GM18870 (cell line): Measurements from ENCODE around the gene TEPSIN.

Experiments
- ATAC-seq: cut with Tn5 transposase; IDR thresholded peaks from one replicate; pipeline ENCODE4 v1.9.1; 2021; ENCODE audit warnings: moderate library complexity; ENCODE audit not compliant: unreplicated experiment

The TEPSIN gene

DNA sequence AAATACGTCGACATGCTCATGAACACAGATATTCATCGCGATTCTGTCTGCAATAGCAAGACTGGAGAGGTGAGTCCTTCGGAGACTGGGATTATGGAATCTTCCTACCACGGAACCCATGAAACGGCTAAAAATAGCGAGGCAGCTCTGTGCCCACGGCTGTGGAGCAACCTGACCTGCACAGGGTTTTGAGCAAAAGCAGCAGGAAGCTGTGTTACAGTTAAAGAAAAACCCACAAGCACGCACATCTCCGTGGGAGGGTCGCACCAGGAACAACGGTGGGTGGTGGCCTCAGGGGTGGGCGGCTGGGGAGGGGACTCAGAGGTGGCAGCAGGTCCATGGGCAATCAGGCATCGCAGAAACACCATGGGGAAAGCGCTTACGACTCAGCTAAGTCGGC, 31.4 kb upstream of the TEPSIN start:
- no peak for ATAC-seq

DNA sequence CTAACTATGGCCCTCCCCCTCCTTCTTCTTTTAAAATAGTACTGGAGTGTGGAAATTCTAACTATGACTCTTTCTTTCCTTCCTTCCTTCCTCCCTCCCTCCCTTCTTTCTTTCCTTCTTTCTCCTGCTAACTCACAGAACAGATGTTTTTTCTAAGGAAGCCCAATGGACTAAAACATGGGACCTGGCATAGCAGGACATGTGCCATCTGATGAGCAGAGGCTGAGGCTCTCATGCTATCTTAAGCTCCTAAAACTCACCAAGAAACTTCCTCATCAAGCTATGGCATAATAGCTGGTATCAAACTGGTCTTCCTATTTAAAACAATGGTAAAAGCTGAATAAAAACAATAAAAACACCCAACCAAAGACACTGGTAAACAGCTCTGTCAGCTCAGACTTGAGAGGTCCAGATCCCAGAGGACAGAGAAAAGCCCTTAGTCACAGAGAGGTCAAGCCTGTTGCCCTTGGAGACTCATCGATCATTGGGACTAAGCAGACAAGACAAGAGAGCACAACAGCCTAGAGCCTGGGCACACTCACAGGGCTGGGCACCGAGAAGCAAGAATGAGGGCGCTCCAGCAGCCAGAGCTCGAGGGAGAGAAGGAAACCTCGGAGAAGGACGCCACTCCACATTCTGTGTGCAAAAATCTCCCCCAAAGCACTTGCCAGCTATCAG, 28.7 kb upstream of the TEPSIN start:
- no peak for ATAC-seq

DNA sequence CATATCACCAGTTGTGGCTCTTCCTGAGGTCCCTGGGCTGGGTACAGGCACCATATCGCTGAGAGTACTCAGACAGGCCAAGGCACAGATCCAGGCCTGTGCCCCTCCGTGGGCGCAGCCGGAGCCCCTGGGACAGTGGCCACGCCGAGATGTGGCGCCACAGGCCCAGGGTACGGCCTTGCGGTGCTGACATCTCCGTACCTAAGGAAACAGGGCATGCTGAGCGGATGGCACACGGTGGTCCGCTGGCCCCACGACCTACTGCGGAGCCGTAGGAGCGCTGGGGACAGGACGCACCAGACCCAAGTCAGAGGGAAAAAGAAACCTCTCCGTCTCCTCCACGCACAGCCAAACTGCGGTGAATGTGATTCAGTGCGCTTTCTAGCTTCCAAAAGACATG, 26.7 kb upstream of the TEPSIN start:
- ATAC-seq: no peak

DNA sequence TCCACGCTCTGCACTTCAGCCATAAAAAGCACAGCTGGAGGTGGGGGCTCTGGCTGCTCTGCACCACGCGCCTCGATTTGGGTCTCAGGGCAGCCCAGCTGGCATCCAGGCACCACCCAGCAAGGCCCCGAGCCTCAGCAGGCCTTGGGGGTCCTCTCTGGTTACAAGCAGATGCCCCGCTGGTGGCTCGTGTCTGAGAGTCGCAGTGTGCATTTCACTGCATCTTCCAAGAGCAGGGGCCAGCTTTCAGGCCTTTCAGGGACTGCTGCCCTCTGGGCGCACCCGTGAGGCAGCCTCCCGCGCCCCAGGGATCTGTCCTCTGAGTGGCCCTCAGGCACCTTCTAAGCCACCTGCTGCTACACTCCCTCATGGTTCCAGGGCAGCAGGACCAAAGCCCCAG, 25.8 kb upstream of the TEPSIN start:
- ATAC-seq: no peak

DNA sequence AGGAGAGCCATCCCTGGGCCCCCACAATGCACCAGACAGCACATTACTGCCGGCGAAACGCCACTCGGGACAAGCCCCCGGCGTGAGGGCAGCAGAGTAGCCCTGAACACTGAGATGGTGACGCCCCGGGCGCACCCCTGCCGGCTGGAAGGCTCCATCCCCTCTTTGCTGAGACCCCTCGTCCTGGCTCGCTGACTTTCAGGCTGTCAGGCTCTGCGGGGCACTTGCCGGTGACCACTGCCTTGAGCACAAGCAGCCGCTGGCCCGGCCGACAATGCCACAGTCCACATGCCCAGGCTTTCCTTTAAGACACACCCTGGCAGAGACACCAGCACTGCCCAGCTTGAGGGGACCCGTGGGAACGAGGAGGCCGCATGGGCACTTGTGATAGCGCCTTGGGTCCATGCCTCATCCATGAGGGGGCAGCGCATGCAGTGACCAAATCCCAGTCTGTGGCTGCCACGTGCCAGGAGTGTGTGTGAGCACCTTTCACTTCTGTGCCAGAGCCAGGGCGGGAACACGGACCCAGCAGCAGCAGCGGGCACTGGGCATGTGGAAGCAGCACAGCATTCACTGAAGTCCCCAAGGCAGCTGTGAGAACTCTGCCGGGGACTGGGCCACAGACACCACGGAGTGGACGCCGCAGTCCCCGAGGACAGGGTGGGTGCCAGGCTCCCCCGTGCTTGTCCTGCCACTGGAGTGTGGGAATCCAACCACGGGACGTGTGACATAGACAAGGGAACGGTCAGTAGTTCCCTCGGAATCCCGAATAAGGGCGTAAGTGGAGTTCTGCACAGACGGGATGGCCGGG, 24.7 kb upstream of the TEPSIN start:
- no peak for ATAC-seq

DNA sequence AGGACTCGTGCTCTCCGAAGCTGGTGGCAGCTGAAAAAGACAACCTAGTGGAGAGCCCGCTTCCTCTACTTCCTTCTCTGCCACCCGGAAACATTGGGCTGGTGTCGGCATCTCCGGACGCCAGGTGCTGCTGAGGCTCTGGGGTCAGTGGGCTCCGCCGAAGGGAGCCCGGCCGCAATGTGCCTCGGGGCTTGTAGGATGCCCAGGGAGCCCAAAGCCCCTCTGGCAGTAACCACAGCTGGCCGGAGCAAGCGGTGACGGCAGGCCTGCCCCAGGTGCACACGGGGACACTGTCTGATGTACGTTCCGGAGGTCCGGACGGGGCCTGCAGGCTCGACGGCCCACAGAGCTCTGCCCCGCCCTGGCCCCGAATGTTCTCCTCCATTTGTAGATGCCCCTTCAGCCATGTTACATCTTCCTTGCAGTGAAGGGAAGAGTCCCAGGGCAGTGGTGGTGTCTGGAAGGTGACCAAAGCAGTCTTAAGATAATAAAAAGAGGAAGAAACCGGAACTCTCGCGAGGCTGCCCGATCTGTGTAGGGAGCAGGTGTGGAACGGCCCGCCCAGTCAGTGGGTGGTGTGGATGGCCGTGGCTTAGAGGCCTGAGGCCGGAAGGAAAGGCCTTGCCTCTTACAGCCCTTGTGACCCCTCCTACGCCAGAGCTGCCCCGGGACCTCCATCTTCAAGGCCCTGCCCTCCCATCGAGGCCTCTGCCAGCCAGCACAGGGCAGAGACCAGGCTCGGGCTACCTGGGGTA, 22.9 kb upstream of the TEPSIN start:
- no peak for ATAC-seq

DNA sequence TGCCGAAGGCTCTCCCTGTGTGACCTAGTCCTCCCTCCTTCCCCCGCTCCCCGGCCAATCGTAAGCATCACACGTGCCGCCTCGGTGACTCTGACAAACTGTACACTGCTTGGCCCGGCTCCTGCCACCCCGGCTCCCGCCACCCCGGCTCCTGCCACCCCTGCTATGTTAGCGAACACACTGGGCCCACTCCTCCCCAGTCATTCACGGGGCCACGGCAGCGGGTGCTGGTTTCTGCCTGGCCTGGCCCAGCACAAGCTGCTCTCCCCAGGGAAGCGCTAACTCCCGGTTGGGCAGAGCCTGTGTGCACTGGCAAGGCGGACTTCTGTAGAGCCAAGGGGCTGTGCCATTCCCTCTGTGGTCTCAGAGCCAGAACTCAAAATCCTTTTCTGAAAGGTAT, 22.2 kb upstream of the TEPSIN start:
- no peak for ATAC-seq

DNA sequence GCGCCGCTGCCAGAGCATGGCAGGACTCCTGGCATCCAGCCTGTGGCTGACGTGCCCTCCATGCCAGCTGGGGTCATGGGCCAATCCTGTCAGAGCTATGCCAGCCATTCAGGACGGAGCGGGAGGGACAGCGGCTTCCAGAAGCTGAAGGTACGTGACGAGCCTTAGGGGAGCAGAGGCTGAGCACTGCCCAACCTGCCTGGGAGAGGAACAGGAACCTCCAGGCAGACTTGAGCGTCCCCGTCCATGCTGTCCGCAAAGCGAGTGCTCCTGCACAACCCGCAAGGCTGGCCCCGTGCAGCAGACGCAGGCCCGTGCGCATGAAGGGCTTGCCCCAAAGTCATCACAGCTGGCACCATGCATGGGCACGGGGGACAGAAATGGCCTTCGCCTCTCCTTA, 21.8 kb upstream of the TEPSIN start:
- ATAC-seq: no peak

DNA sequence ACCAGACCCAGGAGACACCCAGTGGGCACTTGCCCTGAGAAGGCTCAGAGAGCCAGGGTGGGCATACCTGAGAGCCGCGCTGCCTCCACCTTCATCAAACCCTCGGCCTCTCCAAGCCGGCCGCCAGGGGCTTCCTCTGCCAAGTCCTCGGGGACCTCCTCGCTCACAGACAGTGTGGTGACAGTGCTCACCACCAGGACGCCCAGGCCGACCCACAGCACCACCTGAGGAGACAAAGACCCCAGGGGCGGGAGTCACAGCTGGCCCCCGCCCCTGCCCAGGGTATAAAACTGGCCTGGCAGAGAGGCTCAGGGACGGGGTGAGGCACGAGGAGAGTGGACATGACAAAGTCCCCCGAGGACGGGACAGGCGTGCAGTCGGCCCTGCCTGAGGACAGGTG, 21.3 kb upstream of the TEPSIN start:
- no peak for ATAC-seq

DNA sequence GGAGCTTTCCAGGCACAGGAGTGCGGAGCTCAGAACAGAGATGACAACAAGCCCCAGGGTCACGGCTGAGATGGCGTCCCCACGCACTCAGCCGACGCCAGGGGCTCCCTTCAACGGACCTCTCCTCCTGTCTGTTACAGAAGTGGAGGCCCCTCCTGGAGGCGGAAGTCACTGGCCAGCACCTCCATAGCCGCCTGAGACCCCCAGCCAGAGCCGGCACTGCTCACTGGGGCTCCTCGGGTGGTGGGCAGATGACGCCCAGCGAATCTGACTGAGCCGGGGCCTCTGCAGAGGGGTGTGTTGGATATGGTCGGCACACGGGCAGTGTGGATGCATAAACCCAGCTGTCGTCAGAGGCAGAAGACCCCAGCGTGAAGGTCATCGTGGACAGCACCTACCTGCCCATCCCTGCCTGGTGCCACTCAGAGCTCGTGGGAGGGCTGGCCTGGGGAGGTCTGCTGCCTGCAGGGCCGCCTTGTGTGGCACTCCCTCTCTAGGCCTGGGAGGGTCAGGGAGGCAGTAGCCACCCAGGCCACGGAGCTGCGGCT, 20.3 kb upstream of the TEPSIN start:
- ATAC-seq: no peak

DNA sequence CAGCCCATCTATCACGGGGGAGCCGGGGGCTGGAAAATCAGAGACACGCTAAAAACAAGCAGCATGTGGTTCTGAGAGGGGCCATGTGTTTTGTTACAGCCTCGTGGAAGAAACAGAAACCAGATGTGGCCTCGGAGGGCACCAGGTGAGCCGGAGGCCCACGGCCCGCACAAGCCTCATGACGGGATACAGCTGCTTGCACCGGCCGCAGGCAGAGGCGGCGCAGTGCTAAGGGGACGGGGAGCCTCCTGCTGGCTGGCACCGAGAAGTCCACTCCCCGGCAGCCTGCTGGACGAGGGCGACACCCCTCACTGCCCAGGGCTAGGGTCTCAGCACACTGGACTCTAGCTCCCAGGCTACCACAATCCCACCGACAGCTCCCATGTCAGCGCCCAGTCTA, 19.4 kb upstream of the TEPSIN start:
- no peak for ATAC-seq

DNA sequence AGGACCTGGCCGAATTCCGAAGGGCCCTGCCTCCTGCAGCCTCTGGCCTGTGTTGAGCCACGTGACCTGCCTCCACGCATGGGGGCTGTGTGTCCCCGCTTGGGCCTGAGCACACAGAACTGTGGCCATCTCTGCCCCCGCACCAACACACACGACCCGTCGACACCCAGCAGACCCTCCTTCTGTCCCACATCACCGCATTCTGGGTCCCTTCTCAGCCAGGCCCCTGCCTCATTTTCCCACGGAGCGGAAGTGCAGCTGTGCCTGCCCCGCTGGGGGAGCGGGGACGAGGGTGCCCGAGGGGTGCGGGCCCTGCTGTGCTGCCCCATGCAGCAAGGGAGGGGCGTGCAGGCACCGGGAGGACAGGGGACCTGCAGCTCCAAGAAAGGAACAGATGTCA, 18.7 kb upstream of the TEPSIN start:
- no peak for ATAC-seq

DNA sequence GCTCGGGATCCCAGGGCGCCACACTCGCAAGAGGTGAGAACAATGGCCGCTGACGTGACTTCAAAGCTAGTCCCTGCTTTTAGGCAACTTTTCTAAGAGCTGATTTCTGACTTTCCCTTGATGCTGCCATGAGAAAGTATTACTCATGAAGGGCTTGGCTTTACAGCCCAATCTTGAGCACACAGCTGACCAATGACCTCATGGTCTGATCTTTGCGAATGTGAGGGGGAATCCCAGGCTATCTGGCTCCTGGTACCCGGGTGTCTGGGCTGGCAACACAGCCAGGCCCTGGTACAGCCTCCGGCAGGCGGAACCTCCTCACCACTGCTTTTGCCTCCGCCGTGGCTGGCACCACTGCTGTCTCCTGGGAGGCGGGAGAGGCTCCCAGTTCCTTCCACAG, 17.8 kb upstream of the TEPSIN start:
- no peak for ATAC-seq

DNA sequence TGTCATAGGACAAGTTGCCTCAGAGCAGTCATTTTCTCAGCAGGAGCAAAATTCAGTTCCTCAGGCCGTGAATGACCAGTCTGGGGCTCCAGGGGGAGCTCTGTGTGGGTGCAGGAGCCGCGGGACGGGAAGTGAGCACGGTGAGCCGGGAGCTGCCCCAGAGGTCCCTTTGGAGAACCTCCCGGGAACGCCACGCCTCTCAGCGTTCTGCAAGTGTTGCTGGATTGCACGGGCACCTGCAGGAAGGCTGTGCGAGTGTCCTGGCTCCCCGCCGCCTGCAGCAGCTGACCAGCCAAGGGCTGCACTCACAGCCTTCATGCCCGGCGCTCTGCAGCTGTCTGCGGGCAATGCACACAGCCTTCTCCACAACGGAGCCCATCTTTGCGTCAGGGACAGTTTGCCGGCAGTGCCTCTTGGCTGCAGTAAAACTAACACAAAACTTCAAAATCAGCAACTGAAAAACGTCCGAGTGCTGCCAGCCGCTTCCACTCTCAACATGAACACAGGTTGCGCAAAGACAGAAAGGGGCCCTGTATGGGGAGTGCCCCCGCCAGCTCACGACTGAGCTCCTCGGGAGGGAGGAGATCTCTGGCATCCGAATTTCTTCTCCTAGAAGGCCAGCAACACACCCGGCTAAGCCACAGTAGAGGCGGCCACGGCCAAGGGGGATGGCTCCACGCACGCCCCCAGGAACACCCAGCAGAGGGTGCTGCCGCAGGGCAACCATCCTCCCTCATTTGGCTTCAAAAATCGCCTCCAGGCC, 16.3 kb upstream of the TEPSIN start:
- ATAC-seq: no peak

DNA sequence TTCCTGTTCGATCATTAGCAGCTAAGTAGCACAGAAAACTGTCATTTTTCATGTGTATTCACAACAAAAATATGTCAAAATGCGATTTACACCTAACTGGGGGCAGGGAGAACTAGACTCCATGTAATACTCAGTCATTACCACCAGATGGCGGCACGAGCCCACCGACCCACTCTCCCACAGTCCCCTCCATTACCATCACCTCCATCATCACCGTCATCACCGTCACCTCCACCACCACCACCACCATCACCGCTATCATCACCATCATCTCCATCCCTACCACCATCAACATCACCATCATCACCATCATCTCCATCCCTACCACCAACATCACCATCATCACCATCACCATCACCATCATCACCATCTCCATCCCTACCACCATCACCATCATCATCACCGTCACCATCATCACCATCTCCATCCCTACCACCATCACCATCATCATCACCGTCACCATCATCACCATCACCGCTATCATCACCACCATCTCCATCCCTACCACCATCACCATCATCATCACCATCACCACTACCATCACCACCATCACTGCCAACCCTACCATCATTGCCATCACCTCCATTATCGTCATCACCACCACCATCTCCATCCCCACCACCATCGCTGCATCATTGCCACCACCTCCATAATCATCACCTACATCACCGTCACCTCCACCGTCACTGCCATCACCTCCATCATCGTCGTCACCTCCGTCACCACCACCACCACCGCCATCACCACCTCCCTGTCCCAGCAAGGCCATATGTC, 14.7 kb upstream of the TEPSIN start:
- no peak for ATAC-seq

DNA sequence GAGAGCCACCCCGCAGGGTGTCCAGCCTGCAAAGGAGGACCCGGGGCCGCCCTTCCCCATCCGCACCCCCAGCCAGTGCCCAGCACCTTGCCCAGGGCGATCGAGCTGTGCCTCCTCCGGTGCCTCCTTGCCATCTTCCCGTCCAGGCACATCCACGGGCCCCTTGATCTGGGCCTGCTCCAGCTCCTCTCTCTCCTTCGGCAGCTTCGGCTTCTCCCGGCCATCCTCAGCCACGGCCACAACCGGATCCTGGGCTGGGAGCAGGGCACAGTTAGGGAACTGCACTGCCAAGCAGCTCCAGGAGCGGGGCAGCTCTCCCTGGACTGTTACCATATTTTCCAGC, 14.1 kb upstream of the TEPSIN start:
- ATAC-seq: no peak

DNA sequence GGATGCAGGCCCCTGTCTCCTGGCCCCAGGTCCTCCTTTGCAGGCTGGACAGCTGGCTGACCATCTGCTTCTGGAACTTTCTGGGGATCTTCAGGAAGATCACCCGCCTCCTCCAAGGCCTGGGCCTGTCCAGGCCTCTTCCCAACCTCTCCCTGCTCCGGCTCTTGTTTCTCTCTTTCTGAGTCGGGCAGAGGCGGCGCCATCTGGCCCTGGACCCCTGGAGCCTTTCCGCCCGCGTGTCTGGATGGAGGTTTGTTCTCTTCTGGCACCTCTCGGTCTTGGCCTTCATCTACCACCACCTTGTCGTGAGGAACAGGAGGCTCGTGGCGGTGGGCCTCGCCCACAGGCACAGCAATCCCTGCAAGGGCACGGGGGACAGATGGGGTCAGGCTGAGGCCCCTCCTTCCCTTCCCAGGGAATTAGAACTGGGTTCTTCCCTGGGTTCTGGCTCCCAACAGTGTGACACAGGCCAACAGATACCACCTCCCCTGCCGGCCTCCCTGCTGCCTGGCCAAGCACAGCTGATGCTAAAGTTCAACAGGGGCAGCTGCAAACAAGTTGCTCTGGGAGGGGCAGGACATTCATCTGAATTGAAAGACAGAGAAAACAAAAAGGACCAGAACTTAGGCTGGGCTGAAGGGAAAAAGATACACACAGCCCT, 13.6 kb upstream of the TEPSIN start:
- ATAC-seq: no peak

DNA sequence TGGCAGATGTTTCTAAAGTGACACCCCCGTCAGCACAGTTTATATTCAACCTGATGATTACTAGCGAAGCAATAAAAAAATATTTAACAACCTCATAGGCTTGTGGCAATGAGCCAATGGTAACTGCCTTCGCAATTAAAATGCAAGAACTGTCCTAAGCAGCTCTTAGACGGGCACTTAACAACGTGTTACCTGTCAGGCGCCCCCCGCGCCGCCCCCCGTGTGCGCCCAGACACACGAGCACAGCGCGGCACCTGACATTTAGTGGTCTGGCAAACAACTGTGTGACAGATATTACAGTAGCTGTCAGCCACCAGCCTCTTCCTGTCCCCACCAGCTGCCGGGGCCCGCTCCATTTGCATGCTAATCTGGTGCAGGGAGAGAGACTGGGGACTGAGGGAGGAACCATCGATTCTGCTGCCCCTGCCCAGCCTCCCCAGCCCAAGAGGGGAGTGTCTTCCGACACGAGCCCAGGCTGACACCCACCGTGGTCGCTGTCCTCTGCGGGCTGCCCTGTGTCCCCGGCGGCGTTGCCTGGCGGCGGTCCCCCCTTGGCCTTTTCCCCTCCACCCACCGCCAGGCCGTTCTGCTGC, 12.9 kb upstream of the TEPSIN start:
- no peak for ATAC-seq

DNA sequence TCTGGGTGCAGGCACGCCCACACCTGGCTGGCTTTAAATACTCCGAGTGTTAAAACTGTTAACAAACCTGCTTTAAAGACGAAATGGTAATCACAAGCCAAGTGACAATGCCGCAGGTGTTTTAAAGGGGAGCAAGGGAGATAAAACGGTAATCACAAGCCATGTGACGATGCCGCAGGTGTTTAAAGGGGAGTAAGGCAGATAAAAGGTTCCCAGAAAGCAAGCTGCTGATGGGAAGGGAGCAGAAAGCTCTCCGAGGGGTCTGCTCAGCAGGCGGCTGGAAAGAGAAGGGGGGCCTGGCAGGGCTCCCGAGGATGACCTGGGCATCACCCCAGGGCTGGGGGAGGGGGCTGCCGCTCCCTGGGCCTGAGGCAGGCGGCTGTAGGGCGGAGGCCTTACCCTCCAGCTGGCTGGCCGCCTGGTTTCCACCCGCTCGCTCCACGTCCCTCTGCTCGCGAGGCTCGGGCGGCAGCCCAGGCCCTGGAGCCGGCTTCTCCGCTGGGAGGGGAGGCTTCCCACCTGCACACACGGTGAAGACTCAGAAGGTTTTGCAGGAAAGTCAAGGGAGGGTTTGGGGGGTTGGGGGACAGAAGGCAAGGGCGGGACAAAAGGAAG, 12.3 kb upstream of the TEPSIN start:
- ATAC-seq: no peak
